GM23338 (cell line): ENCODE data around the gene VILL.

Experiments
- CREB1 ChIP-seq: fragments of 250-450 bp; sonication (Bioruptor Pico); IDR thresholded peaks from 2 replicates; pipeline ENCODE4 v1.5.0; 2020; ENCODE audit warnings: low read depth, mild to moderate bottlenecking, moderate library complexity
- EZH2 ChIP-seq: fragments of 200-600 bp; sonication (generic); IDR thresholded peaks from one replicate; pipeline ENCODE4 v1.8.0; 2017; ENCODE audit warnings: antibody characterized with exemption, mild to moderate bottlenecking, low read depth; ENCODE audit not compliant: unreplicated experiment
- EZH2phosphoT487 ChIP-seq: fragments of 200-600 bp; sonication (generic); IDR thresholded peaks from one replicate; pipeline ENCODE4 v1.8.1; 2018; ENCODE audit warnings: antibody characterized with exemption; ENCODE audit not compliant: unreplicated experiment
- JUNB ChIP-seq: IDR thresholded peaks from one replicate; pipeline ENCODE4 v1.6.1; 2016; ENCODE audit warnings: antibody characterized with exemption; ENCODE audit not compliant: unreplicated experiment
- NANOG ChIP-seq: IDR thresholded peaks from 2 replicates; pipeline ENCODE4 v1.6.1; 2016; ENCODE audit warnings: antibody characterized with exemption, borderline replicate concordance
- POLR2AphosphoS5 ChIP-seq: IDR thresholded peaks from 2 replicates; pipeline ENCODE4 v1.6.1; 2016; ENCODE audit warnings: antibody characterized with exemption, low read depth
- ZNF114 ChIP-seq: fragments of 250-450 bp; sonication (Bioruptor Pico); IDR thresholded peaks from 2 replicates; pipeline ENCODE4 v1.5.0; 2020; ENCODE audit warnings: mild to moderate bottlenecking, moderate library complexity
- ZNF331 ChIP-seq: fragments of 250-450 bp; sonication (Bioruptor Pico); IDR thresholded peaks from 2 replicates; pipeline ENCODE4 v1.5.0; 2020; ENCODE audit warnings: low read depth, mild to moderate bottlenecking, moderate library complexity
- TF ChIP-seq, protein P1 (sequence below), 2 experiments: fragments of 200-600 bp in 1 of 2; sonication (generic) in 1 of 2; conservative IDR thresholded peaks; 2 replicates each; pipeline versions ENCODE4 v1.5.1 to v1.6.1; 2016 to 2017; ENCODE audit warnings: antibody characterized with exemption in 2 of 2, low read depth in 2 of 2, mild to moderate bottlenecking in 2 of 2, moderate library complexity in 1 of 2
- TF ChIP-seq, protein P2 (sequence below): IDR thresholded peaks from 2 replicates; pipeline ENCODE4 v1.6.1; 2016; ENCODE audit warnings: antibody characterized with exemption
- TF ChIP-seq, protein P3 (sequence below): IDR thresholded peaks from one replicate; pipeline ENCODE4 v1.6.1; 2018; ENCODE audit warnings: antibody characterized with exemption; ENCODE audit not compliant: unreplicated experiment
- TF ChIP-seq, protein P4 (sequence below): fragments of 250-450 bp; sonication (Bioruptor Pico); IDR thresholded peaks from 2 replicates; pipeline ENCODE4 v1.5.0; 2020; ENCODE audit warnings: mild to moderate bottlenecking, moderate library complexity

DNA sequence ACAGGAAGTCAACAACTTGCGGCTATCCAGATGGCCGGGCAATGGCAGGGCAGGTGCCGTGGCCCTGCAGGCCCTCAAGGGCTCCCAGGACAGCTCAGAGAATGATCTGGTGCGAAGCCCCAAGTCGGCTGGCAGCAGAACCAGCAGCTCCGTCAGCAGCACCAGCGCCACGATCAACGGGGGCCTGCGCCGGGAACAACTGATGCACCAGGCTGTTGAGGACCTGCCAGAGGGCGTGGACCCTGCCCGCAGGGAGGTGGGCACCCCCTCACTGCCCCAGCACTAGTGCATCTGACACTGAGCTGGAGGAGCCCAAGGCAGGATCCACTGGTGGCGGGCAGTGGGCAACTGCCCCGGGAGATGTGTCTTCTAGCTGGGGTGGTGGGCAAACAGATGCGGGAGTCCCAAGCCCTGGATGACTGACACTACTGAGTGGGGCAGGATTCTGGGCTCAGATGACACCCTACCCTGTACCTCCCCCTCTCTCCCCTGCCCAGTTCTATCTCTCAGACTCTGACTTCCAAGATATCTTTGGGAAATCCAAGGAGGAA is 15.9 kb downstream of the VILL start:
- TF ChIP-seq, protein P1, sequence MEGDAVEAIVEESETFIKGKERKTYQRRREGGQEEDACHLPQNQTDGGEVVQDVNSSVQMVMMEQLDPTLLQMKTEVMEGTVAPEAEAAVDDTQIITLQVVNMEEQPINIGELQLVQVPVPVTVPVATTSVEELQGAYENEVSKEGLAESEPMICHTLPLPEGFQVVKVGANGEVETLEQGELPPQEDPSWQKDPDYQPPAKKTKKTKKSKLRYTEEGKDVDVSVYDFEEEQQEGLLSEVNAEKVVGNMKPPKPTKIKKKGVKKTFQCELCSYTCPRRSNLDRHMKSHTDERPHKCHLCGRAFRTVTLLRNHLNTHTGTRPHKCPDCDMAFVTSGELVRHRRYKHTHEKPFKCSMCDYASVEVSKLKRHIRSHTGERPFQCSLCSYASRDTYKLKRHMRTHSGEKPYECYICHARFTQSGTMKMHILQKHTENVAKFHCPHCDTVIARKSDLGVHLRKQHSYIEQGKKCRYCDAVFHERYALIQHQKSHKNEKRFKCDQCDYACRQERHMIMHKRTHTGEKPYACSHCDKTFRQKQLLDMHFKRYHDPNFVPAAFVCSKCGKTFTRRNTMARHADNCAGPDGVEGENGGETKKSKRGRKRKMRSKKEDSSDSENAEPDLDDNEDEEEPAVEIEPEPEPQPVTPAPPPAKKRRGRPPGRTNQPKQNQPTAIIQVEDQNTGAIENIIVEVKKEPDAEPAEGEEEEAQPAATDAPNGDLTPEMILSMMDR (conservative IDR thresholded peaks at IDR 0.05; ENCODE audit: low read depth in 2 of 2), result no peak
- TF ChIP-seq POLR2AphosphoS5 (no peak), JUNB (no peak), EZH2 (no peak), EZH2phosphoT487 (no peak), NANOG (no peak), ZNF331 (CRISPR knock-in tag) (no peak), CREB1 (CRISPR knock-in tag) (no peak), ZNF114 (CRISPR knock-in tag) (no peak)
- TF ChIP-seq, protein P2, sequence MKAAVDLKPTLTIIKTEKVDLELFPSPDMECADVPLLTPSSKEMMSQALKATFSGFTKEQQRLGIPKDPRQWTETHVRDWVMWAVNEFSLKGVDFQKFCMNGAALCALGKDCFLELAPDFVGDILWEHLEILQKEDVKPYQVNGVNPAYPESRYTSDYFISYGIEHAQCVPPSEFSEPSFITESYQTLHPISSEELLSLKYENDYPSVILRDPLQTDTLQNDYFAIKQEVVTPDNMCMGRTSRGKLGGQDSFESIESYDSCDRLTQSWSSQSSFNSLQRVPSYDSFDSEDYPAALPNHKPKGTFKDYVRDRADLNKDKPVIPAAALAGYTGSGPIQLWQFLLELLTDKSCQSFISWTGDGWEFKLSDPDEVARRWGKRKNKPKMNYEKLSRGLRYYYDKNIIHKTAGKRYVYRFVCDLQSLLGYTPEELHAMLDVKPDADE, result no peak
- TF ChIP-seq, protein P3, sequence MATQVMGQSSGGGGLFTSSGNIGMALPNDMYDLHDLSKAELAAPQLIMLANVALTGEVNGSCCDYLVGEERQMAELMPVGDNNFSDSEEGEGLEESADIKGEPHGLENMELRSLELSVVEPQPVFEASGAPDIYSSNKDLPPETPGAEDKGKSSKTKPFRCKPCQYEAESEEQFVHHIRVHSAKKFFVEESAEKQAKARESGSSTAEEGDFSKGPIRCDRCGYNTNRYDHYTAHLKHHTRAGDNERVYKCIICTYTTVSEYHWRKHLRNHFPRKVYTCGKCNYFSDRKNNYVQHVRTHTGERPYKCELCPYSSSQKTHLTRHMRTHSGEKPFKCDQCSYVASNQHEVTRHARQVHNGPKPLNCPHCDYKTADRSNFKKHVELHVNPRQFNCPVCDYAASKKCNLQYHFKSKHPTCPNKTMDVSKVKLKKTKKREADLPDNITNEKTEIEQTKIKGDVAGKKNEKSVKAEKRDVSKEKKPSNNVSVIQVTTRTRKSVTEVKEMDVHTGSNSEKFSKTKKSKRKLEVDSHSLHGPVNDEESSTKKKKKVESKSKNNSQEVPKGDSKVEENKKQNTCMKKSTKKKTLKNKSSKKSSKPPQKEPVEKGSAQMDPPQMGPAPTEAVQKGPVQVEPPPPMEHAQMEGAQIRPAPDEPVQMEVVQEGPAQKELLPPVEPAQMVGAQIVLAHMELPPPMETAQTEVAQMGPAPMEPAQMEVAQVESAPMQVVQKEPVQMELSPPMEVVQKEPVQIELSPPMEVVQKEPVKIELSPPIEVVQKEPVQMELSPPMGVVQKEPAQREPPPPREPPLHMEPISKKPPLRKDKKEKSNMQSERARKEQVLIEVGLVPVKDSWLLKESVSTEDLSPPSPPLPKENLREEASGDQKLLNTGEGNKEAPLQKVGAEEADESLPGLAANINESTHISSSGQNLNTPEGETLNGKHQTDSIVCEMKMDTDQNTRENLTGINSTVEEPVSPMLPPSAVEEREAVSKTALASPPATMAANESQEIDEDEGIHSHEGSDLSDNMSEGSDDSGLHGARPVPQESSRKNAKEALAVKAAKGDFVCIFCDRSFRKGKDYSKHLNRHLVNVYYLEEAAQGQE, result no peak
- TF ChIP-seq, protein P4, sequence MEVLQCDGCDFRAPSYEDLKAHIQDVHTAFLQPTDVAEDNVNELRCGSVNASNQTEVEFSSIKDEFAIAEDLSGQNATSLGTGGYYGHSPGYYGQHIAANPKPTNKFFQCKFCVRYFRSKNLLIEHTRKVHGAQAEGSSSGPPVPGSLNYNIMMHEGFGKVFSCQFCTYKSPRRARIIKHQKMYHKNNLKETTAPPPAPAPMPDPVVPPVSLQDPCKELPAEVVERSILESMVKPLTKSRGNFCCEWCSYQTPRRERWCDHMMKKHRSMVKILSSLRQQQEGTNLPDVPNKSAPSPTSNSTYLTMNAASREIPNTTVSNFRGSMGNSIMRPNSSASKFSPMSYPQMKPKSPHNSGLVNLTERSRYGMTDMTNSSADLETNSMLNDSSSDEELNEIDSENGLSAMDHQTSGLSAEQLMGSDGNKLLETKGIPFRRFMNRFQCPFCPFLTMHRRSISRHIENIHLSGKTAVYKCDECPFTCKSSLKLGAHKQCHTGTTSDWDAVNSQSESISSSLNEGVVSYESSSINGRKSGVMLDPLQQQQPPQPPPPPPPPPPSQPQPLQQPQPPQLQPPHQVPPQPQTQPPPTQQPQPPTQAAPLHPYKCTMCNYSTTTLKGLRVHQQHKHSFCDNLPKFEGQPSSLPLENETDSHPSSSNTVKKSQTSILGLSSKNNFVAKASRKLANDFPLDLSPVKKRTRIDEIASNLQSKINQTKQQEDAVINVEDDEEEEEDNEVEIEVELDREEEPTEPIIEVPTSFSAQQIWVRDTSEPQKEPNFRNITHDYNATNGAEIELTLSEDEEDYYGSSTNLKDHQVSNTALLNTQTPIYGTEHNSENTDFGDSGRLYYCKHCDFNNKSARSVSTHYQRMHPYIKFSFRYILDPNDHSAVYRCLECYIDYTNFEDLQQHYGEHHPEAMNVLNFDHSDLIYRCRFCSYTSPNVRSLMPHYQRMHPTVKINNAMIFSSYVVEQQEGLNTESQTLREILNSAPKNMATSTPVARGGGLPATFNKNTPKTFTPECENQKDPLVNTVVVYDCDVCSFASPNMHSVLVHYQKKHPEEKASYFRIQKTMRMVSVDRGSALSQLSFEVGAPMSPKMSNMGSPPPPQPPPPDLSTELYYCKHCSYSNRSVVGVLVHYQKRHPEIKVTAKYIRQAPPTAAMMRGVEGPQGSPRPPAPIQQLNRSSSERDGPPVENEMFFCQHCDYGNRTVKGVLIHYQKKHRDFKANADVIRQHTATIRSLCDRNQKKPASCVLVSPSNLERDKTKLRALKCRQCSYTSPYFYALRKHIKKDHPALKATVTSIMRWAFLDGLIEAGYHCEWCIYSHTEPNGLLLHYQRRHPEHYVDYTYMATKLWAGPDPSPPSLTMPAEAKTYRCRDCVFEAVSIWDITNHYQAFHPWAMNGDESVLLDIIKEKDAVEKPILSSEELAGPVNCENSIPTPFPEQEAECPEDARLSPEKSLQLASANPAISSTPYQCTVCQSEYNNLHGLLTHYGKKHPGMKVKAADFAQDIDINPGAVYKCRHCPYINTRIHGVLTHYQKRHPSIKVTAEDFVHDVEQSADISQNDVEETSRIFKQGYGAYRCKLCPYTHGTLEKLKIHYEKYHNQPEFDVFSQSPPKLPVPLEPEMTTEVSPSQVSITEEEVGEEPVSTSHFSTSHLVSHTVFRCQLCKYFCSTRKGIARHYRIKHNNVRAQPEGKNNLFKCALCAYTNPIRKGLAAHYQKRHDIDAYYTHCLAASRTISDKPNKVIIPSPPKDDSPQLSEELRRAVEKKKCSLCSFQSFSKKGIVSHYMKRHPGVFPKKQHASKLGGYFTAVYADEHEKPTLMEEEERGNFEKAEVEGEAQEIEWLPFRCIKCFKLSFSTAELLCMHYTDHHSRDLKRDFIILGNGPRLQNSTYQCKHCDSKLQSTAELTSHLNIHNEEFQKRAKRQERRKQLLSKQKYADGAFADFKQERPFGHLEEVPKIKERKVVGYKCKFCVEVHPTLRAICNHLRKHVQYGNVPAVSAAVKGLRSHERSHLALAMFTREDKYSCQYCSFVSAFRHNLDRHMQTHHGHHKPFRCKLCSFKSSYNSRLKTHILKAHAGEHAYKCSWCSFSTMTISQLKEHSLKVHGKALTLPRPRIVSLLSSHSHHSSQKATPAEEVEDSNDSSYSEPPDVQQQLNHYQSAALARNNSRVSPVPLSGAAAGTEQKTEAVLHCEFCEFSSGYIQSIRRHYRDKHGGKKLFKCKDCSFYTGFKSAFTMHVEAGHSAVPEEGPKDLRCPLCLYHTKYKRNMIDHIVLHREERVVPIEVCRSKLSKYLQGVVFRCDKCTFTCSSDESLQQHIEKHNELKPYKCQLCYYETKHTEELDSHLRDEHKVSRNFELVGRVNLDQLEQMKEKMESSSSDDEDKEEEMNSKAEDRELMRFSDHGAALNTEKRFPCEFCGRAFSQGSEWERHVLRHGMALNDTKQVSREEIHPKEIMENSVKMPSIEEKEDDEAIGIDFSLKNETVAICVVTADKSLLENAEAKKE, result no peak
